Measurements from ENCODE around the gene RUNX1.

RUNX1 gene

GRCh38 chr21:35058058-35058457, 9.0 kb upstream of the RUNX1 start:
- no peak for DNase-seq

GRCh38 chr21:35057428-35057827, 8.3 kb upstream of the RUNX1 start:
- no peak for DNase-seq

- no peak for DNase-seq
Observed at GRCh38 chr21:35053356-35054096, 4.4 kb upstream of the RUNX1 start.

DNA sequence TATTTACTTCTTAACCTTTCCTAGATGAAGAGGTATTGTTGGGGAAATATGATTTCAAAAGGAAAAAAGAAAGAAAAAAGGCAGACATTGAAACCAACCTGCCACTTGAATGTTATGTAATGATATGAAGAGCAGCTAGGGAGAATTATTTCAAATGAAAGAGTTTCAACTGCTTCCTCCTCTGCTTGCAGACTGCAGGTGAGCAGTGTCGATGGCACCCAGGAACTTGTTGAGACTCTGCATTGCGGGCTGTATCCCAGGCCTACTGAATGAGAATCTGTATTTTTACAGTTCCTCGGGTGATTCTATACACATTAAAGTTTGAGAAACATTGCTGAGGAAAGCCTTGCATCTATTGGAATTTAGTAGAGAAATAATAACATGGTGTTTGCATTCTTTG, 3.7 kb upstream of the RUNX1 start:
- no peak for DNase-seq

DNA sequence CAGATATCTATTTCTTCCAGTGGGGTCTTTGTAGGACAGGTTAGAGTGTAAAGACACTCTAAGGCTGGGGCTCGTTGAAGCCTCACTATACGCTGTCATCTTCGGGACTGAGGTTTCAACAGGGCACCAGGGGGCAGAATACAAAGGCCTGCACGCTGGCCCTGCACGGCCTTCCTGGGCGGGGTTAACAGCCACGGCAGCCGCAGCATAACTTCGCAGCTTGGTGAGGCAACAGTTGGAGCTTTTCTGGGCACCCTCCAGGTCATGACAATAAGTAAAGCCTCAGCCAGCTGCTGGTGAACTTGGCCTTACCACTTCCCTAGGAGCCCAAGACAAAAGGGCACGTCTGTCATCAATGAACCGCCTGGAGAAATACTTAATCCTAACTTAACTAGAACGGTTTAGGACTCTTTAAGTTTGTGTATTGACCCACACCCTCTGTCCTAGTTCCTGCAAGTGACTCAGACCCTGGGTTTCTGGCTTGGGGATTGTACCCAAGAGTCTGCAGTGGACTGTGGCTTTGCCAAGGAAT, 2.3 kb upstream of the RUNX1 start:
- no peak for DNase-seq

DNA sequence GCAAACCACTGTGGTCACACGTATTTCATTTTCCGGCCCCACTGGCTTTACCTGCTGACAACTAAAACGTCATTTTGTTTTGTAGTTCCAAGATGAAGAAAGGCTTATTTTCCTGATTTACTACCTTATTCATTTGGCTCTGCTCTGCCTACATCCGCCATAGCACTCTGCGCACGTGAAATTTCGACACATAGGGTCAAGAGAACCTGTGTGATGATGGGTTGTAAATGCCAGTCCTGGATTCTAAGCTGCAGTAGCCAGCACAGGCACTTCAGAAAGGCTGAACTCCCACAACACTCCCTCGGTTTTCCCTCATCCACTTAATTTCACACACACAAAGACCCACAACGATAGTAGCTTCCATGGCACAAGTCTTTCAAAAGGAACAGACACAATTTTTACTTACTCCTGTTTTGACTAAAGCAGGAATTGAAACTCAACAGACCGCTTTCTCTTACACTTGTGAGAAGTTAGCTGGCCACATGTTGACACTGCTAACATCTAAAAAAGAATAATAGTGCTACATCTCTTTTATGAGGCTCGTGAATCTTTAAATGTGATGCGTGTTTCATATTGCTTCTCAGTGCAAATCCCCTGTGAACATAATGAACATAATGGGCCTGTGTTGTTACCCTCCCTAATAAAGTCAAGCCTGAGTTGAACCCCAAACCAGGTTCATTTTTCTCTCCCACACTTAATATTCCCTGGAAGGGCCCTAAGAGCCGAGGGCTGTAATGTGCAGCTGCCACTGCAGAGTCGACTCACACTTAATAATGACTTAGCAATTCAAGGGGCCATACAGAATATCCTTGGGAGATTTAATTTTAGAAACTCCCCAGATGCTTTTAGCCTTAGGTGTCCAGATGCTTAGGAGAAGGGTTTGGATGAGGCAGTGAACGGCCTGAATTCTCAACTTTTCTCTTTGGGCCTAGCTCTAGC, 1.5 kb upstream of the RUNX1 start:
- DNase-seq = no peak

GRCh38 chr21:35048183-35048601, 910 bp downstream of the RUNX1 start:
- DNase-seq = no peak

DNA sequence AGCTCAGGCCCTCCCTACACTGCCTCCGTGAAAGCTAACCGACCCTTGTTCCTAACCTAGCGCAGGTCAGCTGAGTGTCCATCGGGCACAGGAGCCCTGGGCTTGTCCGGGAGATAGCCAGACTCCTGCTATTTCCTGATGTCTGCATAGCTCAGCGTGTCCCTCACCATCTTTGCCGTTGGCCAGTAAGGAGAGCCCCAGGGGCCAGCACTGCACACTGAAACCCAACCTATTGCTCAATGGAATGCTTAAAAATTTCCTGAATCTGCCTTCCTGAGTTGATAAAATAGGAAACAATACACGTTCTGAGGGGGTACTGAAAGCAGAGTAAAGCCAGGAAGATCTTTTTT, 2.2 kb downstream of the RUNX1 start:
- no peak for DNase-seq

DNA sequence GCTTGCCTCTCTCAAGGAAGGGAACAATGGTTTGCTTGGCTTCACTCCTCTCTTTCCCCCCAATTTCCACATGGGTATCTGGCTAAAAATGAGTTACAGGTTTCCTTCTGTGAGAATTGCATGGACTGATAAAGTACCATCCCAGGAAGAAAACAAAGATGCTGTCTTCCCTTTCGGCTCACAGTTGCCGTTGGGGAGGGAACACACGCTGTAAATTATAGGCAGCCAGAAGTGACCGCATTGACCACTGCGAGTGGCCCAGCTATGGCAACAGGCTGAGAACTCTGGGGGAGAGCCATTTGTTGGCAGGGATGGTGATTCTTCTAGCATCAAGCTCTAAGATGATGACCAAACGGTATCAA, 2.9 kb downstream of the RUNX1 start:
- DNase-seq = no peak

DNA sequence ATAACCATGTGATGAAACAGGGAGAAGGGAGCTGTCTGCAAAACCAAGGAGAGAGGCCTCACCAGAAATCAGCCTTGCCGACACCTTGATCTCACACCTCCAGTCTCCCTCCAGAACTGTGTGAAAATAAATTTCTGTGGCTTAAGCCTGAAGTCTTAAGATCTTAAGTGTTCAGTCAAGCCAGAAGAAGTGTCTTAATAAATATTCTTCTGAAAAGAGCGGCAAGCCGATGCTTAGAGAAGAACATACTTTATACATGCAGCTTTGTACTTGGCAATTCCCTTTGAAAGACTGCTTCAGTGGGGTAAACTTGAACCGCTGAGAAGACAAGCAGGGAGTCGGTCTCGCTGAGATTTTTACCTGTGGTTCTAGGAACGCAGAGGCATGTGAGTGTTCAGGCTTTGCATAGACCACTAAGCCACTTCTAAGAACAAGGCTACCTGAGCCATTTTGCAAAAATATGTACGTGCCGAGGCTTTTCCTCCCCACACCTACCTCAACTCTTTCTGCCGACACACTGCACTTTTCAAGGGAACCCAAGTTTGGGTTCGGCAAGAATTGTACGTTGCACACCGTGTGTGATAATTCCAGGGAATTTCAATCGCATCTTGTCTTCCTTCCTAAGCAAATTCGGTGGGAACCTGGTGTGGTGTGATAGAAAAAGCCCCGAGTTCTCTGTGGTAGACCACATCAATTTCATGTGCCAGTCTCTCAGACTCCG, 3.4 kb downstream of the RUNX1 start:
- no peak for DNase-seq

GRCh38 chr21:35044770-35045541, 4.1 kb downstream of the RUNX1 start:
- no peak for DNase-seq

- no peak for DNase-seq
Observed at GRCh38 chr21:35044128-35044527, 5.0 kb downstream of the RUNX1 start.

- no peak for DNase-seq
Observed at GRCh38 chr21:35043549-35043948, 5.6 kb downstream of the RUNX1 start.

DNA sequence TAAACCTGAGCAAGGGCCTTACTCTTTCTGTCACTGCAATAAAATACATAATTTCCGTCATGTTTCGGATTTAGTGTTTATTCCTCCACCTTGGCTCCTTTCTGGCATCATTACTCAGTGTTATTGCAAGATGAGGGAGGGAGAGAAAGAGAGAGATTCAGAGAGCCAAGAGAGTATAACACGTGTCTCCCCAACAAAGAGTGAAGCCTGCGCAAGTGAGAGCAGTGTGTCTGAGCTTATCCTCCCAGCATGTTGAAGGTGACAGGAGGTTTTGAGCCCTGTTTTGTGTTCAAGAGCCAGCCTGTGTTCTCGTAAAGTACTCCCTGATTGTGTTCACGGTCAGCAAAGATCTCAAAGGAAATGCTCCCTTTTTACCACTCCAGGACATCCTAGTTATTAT, 6.3 kb downstream of the RUNX1 start:
- DNase-seq = no peak

DNA sequence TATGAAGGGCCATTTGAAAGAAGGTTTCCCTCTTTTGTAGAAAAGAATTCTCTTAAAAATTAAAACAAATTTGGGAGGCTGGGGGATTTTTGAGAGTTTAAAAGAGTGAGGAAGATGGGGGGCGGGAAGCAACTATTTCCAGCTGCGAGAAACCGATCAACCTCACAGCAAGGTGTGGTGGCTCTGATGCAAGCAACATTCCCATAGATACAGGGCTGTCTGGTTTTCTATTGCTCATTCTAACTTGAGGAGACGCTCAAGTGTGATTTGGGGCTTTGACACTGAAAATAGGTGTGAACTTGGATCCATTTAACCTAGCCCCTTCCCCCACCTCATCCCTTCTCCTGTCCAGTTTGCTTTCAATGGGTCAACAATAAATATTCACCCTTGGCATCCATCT, 7.2 kb downstream of the RUNX1 start:
- DNase-seq = no peak

- DNase-seq = no peak
Observed at GRCh38 chr21:35041122-35041521, 8.0 kb downstream of the RUNX1 start.

DNA sequence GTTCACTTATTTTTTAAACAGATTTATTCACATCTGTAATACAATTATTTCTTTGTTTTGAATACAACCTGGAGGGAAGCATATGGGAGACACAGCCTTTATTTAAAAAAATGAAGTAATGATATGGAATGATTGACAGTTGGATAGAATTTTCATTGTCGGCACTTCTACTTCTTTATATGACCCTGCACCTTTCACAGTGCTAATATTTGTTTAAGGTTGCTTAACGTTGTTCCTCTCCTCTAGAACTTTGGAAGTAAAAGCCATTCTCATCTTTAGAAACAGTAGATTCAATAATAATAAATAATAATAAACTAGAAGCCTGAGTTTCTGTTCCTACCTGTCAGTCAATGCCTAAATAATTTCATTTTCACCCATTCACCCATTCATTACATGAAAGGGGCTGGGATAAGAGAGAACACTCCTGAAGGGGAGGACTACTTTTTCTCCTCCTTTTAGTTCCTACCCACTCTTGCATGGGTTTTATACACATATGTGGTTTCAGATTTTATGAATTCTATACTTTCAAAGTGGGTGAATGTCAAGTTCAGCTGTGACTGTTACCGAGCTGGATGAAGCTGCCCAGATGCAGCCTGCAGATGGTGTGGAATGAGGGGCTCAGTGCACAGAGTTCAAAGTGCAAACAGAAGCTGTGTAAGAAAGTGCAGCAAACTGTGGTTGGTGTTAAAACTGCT, 9.4 kb downstream of the RUNX1 start:
- no peak for DNase-seq

- no peak for DNase-seq
Observed at GRCh38 chr21:35038772-35039319, 10.3 kb downstream of the RUNX1 start.

GRCh38 chr21:35037384-35037765, 11.7 kb downstream of the RUNX1 start:
- DNase-seq = no peak

- DNase-seq = no peak
Observed at GRCh38 chr21:35036465-35037383, 12.4 kb downstream of the RUNX1 start.

DNA sequence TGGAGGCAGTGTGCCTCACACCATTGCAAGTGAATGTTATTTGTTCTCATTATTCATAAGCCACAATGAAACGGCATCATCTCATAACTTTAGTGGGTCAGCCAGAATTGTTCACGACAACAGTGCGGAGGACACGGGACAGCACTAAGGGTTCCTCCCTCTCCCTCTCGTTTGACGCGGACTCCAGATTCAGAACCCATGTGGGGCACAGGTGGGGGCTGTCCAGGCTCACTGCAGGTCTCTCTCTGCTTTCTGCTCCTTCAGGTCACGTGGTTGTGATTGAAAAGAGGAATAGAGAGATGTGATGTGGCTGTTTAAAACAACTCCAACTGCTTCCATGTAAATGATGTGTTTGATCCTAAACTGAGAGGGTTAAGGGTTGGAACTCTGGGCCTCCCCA, 13.5 kb downstream of the RUNX1 start:
- DNase-seq = no peak
